Subcutaneous adipose tissue (tissue), 4 donors: ENCODE data around the gene PPT1. TPM values are rescaled to one million over a fixed set of nuclear protein-coding genes. Genes with fewer than 3 reads are reported as not detected.

Source experiments
- total RNA-seq, 4 donors: library from RNA; depleted of rRNA; stranded (reverse); fragments of >200 nt; gene quantifications; one replicate each; pipeline ENCODE4 v1.1.0, GENCODE V29; 2016
- TF ChIP-seq, protein P1 (sequence below): fragments of 450-650 bp; IDR thresholded peaks from one replicate; pipeline ENCODE4 v1.5.1; 2016; ENCODE audit warnings: low read depth, mild to moderate bottlenecking, control low read depth, antibody characterized with exemption, moderate library complexity

Gene PPT1
- total RNA-seq, 4 donors from 2014 or later = 43.5 to 253 (median 87.9) TPM

DNA sequence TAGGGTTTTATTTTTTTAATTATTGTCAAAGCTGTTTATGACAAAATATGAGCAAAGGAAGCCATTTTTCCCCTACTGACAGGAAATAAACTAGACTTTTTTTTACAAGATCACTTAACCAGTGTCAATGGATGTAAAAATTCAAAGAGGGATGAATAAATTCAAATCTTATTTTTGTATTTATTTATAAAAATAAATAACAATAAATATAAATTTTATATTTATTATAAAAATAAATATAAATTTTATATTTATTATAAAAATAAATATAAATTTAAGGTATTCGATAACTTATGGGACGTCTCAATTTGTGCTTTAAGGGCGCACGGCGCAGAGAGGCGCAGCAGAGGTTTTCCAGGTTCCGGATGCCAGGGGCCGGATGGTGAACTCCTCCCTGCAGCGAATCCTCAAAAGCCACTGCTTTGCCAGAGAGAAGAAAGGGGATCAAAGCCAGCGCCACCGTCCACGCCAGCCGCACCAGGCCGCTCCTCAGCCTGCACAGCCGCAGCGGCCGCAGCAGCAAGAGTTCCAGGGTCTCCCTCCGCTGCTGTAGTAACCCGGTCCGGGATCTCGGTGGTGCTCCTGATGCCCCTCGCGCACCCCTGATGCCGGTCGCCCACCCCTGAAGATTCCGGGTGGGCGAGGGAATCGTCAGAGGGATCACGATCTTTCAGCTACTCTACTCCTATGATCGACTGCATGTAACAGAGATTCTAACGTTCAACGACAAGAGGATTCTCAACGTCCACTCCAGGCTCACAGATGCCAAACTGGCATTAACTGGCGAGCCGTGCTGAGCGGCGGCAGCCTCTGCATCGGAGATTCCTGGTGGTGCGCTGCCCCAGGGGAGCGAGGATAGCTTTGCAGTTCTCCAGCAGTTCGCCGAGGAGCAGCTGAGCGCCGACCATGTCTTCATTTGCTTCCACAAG lies 35.6 kb upstream of the PPT1 start:
- TF ChIP-seq, protein P1, sequence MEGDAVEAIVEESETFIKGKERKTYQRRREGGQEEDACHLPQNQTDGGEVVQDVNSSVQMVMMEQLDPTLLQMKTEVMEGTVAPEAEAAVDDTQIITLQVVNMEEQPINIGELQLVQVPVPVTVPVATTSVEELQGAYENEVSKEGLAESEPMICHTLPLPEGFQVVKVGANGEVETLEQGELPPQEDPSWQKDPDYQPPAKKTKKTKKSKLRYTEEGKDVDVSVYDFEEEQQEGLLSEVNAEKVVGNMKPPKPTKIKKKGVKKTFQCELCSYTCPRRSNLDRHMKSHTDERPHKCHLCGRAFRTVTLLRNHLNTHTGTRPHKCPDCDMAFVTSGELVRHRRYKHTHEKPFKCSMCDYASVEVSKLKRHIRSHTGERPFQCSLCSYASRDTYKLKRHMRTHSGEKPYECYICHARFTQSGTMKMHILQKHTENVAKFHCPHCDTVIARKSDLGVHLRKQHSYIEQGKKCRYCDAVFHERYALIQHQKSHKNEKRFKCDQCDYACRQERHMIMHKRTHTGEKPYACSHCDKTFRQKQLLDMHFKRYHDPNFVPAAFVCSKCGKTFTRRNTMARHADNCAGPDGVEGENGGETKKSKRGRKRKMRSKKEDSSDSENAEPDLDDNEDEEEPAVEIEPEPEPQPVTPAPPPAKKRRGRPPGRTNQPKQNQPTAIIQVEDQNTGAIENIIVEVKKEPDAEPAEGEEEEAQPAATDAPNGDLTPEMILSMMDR = no peak

DNA sequence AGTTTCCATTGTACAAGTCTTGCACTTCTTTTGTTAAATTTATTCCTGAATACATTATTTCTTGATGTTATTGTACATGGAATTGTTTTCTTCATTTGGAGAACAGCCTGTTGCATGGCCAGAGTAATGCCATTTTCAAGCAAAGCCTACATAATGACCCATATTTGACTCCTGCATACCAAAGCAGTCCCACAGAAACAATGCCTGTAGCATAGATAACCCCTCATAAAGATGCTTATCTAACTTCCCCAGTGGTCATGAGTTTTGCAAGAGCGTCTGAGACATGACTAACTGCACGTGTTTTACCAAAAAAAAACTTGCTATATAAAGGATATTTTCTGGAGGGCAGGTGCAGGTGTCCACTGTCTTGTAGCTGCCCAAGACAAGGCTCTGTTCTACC lies 33.8 kb upstream of the PPT1 start:
- TF ChIP-seq, protein P1 = no peak

DNA sequence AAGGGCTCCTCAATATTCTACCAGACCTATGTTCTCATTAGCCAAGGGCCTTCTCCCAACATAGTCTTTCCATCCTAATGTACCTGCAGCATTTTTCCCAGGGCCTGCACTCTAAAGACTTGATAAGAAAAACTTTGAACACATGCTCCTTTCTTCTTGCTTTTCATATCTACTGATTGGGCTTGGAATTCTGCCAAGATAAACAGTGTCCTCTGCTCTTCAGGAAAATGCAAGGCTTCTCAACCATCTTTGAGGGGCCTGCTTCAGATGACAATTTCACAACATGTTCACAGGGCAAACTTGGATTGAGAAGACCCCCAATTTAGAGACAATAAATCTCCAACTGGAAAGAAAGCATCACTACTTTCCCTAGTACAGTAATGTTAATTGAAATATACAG lies 25.8 kb upstream of the PPT1 start:
- TF ChIP-seq, protein P1 = no peak

DNA sequence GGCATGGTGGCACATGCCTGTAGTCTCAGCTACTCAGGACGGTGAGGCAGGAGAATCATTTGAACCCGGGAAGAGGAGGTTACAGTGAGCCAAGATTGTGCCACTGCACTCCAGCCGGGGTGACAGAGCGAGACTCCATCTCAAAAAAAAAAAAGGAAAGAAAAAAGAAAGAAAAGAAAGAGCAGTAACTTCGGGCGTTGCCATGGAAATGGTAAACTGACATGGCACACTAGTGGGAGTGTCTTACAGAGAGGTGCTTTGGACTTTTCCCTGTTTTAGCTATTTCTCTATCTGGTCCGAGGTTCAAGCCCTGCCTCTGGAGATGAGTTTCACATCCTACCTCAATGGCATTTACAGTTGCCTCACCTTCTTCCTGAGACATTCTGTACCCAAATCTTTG lies 23.1 kb upstream of the PPT1 start:
- TF ChIP-seq, protein P1 = no peak

DNA sequence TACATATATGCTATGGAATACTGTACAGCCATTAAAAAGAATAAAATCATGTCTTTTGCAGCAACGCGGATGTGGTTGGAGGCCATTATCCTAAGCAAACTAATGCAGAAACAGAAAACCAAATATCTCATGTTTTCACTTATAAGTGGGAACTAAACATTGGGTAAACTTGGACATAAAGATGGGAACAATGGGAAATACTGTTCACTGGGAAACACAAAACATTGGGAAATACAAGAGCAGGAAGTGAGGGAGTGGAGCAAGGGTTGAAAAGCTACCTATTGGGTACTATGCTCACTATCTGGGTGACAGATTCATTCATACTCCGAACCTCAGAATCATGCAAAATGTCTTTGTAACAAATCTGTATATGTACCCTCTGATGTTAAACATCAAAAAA lies 17.3 kb upstream of the PPT1 start:
- TF ChIP-seq, protein P1 = no peak

DNA sequence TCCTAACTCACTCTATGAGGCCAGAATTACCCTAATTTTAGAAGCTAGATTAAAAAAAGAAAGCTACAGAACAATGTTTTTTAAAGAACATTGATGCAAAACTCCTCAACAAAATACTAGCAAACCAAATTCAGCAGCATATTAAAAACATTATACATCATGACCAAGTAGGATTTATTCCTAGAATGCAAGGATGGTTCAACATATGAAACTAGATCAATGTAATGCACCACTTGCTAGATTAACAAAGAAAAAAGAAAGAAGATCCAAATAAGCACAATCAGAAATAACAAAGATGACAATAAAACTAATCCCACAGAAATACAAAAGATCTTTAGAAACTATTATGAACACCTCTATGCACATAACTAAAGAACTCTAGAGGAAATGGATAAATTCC lies 13.3 kb upstream of the PPT1 start:
- TF ChIP-seq, protein P1 = no peak

DNA sequence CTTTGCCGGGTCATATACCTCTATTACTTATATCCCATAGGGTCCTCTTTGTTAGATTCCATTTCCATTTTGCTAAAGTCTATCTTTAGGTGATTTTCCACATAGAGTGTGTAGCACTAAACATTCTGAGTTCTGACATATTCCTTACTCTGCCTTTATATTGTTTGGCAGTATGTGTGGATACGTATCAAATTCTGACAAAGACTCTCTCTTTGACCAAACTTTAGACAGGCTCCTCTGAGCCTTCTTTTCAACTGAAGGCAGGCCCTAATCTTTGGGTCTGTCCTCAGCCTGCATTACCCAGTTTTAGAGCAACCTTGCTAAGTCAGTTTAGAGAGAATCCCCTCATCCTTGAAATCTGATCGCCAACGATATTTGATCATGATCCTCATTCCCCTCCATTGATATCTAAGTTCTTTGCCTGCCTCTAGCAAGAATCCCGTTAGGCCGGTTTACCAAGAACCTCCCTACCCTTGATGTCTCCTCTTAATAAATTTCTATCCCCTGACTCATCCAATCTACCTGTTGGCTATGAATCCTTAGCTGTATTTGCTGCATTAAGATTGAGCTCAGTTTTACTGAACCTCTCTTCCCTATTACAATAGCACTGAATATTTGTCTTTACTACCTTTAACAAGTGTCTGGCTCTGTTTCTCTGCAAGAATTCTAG lies 10.4 kb upstream of the PPT1 start:
- TF ChIP-seq, protein P1 = no peak
